NCI-H146 (cell line): ENCODE results near the gene PSKH1.
"Not testable (repeated sequence)": the region's sequence is repeated elsewhere in the genome, so short reads cannot be mapped to it uniquely, and the experiment has no call there.

ENCODE experiments used
- DNase-seq: peaks from one replicate; lab custom pipeline; 2025; lab: John Stamatoyannopoulos, UW

PSKH1 gene

DNA sequence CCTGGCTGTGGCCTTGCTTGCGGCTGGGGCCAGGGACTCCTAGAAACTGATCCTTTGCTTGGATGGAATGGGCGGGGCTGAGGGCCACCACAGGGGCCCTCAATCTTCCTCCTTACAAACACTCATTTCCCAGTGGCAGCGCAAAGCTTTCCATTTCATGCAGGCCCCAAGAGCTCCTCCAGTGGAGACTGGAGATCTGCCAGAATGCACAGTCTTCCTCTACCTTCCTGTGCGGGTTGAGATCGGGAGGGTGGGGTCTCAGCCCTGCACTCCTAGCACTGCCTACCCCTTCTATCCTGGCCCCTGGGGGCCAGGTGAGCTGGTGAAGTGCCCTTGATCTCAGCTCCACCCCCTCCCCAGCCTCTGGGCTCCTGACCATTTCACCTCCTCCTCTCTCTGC is 6.7 kb upstream of the PSKH1 start:
- no peak for DNase-seq

- DNase-seq, result no peak
Observed at GRCh38 chr16:67888331-67888730, 4.7 kb upstream of the PSKH1 start.

DNA sequence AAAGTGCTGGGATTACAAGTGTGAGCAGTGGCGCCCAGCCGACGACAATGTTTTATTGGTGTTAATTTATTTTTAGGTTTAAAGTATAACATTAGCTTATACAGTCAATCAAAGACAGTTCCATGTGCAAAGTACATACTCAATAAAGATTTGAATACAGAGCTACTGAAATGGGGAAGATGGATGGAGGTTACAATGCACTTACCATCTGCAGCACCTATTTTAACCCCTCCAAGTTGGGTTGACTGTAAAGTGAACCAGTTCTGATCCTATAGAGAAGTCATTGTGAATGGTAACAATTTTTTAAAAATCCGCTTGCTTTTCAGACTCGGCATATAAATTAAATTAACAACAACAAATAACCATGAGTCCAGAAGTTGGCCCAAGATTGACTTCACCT is 679 bp upstream of the PSKH1 start:
- no peak for DNase-seq

DNA sequence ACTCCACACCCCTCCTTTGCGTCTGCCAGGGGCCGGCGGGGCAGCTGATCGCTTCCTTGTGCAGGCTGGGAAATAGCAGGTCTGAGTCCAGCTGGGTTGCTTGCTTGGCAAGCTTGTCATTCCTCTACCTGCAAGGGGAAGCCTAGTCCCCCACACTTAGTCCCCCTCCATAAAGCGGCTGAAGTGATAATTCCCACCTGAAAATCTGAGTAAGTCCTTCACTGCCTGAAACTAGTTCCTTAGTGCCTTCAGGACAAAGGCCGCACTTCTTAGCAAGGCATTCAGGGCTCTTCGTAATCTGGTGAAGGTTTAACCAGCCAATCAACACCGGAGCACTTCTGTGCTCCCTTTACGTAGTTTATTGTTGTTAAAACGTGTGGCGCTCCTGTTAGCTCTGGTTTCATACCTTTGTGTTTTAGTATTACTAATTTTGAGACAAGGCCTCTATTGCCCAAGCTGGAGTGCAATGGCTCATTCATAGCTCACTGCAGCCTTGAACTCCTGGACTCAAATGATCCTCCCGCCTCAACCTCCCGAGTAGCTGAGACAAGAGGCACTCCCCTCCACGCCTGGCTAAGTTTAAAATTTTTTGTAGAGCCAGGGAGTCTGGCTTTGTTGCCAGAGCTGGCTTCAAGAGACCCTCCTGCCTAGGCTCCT is 817 bp downstream of the PSKH1 start:
- DNase-seq, result peak; percentile 57

- no peak for DNase-seq
Observed at GRCh38 chr16:67897231-67897630, 4.2 kb downstream of the PSKH1 start.

DNA sequence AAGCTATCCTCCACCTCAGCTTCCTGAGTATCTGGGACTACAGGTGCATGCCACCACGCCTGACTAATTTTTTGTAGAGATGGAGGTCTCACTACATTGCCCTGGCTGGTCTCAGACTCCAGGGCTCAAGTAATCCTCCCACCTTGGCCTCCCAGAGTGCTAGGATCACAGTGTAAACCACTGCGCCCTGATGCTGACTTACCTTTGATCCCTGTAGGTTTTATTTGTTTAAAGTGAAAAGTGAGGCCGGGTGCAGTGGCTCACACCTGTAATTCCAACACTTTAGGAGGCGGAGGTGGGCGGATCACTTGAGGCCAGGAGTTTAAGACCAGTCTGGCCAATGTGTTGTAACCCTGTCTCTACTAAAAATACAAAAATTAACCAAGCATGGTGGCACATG is 8.7 kb downstream of the PSKH1 start:
- no peak for DNase-seq

GRCh38 chr16:67902831-67903230 is 9.8 kb downstream of the PSKH1 start:
- DNase-seq, result no peak

DNA sequence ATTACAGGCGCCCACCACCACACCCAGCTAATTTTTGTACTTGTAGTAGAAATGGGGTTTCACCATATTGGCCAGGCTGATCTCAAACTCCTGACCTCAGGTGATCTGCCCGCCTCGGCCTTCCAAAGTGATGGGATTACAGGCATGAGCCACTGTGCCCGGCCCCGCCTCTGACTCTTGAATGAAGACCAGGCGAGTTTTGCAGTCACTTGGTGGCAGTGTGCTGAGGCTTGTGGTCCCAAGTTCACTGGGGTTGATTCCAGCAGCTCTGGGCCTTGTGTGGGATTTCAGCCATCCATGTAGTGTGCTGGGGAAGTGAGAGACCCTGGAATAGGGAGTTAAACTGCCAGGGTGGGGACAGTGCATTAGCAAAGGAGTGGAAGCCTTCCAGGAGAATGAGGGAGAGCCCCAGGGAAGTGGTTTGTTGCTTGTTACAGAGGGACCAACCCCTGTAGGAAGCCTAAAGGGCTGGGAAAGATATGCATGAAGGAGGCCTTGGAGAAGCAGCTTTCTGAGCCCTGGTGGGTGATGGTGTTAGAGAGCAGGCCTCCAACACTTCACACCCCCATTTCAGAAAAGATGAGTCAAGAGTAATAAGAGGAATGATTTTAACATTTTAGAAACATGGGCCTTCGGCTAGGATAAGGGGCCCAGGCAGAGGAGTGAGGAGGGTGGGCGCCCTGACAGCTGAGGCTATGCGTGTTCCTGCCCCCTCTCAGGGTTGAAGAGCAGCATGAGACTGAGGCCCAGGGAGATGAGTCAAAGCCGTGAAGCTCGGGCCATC is 14.5 kb downstream of the PSKH1 start:
- DNase-seq, result no peak

DNA sequence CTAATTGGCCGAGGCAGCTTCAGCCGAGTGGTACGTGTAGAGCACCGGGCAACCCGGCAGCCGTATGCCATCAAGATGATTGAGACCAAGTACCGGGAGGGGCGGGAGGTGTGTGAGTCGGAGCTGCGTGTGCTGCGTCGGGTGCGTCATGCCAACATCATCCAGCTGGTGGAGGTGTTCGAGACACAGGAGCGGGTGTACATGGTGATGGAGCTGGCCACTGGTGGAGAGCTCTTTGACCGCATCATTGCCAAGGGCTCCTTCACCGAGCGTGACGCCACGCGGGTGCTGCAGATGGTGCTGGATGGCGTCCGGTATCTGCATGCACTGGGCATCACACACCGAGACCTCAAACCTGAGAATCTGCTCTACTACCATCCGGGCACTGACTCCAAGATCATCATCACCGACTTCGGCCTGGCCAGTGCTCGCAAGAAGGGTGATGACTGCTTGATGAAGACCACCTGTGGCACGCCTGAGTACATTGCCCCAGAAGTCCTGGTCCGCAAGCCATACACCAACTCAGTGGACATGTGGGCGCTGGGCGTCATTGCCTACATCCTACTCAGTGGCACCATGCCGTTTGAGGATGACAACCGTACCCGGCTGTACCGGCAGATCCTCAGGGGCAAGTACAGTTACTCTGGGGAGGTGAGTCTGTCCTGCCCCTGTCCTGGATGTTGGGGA is 16.1 kb downstream of the PSKH1 start:
- no peak for DNase-seq

DNA sequence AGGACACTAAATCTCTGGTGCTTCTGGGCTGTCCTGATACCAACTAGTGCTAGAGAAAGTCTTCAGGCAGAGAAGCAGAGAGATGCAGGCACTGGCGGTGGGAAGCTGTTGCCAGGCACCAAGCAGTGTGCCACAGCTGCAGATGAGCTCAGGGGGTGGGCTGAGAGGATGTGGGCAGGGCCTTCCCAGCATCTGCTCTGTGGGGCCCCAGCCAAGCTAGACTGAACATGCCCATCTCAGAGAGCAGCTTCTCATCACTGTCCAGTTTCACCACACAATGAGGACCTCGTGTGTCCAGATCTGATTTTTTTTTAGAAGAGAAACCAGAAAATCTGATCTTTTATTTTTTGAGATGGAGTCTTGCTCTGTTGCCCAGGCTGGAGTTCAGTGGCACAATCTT is 17.1 kb downstream of the PSKH1 start:
- peak; percentile 10 for DNase-seq

DNA sequence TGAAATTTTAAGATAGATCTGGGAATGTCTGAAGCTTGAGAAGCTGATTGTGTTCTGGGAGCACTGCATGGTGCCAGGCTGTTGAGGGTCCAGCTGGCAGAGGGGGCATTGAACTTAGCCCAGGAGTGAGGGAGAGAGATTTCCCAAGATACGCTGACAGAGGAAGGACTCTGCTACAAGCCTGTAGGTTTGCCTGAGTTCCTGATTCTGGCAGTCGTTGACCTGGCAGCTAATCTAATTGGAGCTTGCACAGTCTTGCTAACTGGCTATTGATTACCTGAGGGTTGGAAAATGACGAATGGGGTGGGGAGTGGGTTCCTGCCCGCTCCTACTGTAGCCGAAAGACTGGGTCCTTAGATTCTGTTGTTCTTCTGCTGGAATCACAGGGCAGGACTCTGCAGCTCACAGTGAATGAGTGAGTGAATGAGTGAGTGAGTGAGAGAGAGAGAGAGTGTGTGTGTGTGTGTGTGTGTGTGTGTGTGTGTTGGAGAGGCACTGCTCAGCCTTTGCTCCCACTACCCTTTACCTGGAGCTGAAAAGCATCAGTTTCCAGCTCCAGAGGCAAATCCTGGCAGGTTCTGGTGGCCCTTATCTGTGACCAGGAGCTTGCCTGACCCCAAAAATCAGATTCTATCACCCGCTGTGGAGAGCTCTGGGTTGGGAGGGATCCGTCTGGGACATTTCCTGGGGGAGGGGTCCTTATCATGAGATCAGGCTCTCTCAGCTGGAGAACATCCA is 21.9 kb downstream of the PSKH1 start:
- no peak for DNase-seq

DNA sequence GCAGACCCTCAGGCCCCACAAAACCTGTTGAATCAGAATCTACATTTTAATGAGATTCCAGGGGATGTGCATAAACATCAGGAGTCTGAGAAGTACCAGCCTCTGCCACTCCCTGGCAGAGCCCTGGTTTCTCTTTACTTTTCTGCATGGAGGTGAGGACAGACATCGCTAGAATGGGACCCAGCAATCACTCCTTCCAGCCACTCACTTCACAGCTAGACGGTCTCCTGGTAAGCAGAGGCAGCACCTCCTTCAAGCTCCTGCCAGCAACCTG is 22.4 kb downstream of the PSKH1 start:
- DNase-seq, result not testable (repeated sequence)

- no peak for DNase-seq
Observed at GRCh38 chr16:67915831-67916723, 23.0 kb downstream of the PSKH1 start.

GRCh38 chr16:67917140-67917851 is 24.2 kb downstream of the PSKH1 start:
- no peak for DNase-seq

DNA sequence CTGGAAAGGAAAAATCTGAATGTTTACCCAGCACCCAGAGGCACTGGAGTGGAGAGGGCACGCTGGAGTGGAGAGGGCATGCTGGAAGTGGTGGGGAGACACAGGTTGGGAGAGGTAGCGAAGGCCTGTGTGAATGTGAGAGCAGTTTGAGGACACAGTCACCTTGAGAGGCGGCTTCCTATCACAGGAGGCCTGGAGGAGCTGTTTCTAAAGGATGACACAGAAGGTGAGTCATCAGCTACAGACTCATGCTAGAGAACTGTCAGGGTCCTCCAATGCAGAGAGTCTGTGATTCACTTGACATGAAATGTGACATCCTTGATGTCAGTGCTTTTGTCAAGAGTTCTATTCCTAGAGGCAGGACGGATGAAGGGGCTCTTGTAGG is 24.8 kb downstream of the PSKH1 start:
- no peak for DNase-seq

DNA sequence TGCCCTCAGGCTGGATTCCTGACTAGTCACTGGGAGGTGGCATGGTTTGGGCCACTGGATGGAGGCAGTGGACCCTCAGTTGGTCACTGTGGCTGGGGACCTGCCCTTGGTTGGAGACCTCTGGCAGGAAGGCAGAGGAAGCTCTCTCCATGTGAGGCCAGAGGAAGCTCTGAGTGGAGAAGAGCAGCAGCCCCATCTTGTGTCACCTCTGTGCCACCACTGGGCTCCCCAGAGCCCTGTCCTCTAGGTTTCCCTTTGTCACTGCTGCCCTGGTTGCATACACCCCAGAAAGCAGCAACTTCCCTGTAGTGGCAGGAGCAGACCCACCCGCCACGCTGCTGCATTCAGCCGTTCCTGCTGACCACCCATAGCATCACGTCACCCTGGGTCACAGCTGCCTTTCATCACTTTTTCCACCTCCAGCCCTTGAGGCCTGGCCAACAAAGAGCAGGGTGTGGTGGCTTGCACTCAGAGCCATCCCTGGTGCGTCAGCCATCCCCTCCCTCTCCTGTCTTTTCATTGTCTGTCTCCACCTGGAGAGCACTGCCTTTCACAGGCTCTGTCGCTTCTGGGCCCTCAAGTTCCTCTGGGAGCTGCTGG is 26.7 kb downstream of the PSKH1 start:
- DNase-seq, result no peak

- no peak for DNase-seq
Observed at GRCh38 chr16:67922221-67922620, 29.2 kb downstream of the PSKH1 start.

GRCh38 chr16:67922740-67923139 is 29.7 kb downstream of the PSKH1 start:
- no peak for DNase-seq

DNA sequence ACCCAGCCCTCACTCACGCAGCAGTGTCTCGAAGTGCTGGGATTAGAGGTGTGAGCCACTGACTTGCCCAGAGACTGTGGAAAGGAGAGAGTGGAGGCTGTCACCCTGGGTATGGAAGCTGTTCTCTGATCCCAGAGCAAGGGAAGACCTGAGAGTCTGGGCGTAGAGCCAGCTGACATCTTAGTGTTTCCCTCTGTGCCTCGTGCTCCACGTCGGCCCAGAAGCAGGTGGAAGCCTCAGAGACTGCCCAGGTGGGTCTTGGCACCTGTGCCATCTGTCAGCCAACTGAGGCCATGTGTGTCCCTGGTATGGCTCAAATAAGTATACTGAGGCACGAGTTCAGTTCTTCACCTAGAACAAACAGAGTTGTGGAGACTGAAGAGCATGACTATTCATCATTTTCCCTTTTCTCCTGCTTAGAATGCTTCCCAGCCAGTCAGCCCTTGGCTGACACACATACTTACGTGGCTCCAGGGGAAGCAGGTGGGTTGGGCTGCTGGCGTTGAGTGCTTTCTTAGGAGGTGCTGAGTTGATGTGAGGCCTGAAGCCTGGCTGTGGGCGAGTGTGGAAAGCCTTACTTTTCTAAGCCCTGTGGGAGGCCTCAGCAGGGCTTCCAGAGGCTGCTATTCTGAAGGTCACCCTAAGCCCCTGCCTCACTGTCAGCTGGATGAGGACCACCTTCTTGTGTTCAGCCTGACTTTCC is 30.5 kb downstream of the PSKH1 start:
- DNase-seq, result no peak
